Uterus (tissue), 4 donors: Measurements from ENCODE around the gene EIF4EBP3. TPM values are rescaled to one million over a fixed set of nuclear protein-coding genes. Genes with fewer than 3 reads are reported as not detected.

Experiments
- DNase-seq, 2 donors: peaks; one replicate each; pipeline ENCODE4 v3.0.0-alpha.2; 2019 to 2020
- H3K27ac ChIP-seq, 2 donors: fragments of 200-600 bp; sonication (generic); 1 replicate in 1 of 2; 2 replicates in 1 of 2; pipeline ENCODE4 v1.5.1; 2016 to 2018
- H3K27me3 ChIP-seq, 2 donors: fragments of 200-600 bp; sonication (generic); one replicate each; pipeline ENCODE4 v1.5.1; 2018 to 2019; ENCODE audit warnings: control low read depth in 1 of 2
- H3K36me3 ChIP-seq, 2 donors: fragments of 200-600 bp; sonication (generic); one replicate each; pipeline ENCODE4 v1.5.1; 2019; ENCODE audit warnings: control low read depth in 1 of 2
- H3K4me1 ChIP-seq, 2 donors: fragments of 200-600 bp; sonication (generic); one replicate each; pipeline ENCODE4 v1.5.1; 2018 to 2019; ENCODE audit warnings: control low read depth in 1 of 2
- H3K4me3 ChIP-seq, 2 donors: fragments of 200-600 bp; sonication (generic); 1 replicate in 1 of 2; 2 replicates in 1 of 2; pipeline ENCODE4 v1.5.1; 2018 to 2019; ENCODE audit warnings: mild to moderate bottlenecking in 1 of 2
- H3K9me3 ChIP-seq, 2 donors: fragments of 200-600 bp; sonication (generic); one replicate each; pipeline ENCODE4 v1.5.1; 2019; ENCODE audit warnings: control low read depth in 1 of 2
- POLR2A ChIP-seq, 2 donors: fragments of 450-650 bp; IDR thresholded peaks; one replicate each; pipeline ENCODE4 v1.6.1; 2016; ENCODE audit warnings: antibody characterized with exemption in 2 of 2, mild to moderate bottlenecking in 1 of 2, moderate library complexity in 1 of 2
- intact Hi-C: fragments of 100-400 bp; cut with DNase I; formaldehyde crosslinking; loops from one replicate; pipeline ENCODE4 v1.15.1; 2023; ENCODE audit warnings: low total_unique reads
- total RNA-seq, 4 donors: library from RNA; depleted of rRNA in 3 of 4; stranded (reverse); fragments of >200 nt in 3 of 4; gene quantifications; one replicate each; pipeline versions ENCODE4 v1.1.0 to v1.2.4, GENCODE V29; 2014 to 2023
- TF ChIP-seq, protein P1 (sequence below), 4 experiments: fragments of 200-600 bp in 2 of 4; fragments of 450-650 bp in 2 of 4; sonication (generic) in 2 of 4; IDR thresholded peaks; one replicate each; pipeline ENCODE4 v1.5.1; 2016 to 2019; ENCODE audit warnings: antibody characterized with exemption in 4 of 4, mild to moderate bottlenecking in 2 of 4, moderate library complexity in 1 of 4
- donor health status: DM: yes; HTN: yes; CAD: no.

Gene EIF4EBP3
- 1 to 10 TPM in 1 of 4 donors, not detected in 3; 7.8 TPM for total RNA-seq

DNA sequence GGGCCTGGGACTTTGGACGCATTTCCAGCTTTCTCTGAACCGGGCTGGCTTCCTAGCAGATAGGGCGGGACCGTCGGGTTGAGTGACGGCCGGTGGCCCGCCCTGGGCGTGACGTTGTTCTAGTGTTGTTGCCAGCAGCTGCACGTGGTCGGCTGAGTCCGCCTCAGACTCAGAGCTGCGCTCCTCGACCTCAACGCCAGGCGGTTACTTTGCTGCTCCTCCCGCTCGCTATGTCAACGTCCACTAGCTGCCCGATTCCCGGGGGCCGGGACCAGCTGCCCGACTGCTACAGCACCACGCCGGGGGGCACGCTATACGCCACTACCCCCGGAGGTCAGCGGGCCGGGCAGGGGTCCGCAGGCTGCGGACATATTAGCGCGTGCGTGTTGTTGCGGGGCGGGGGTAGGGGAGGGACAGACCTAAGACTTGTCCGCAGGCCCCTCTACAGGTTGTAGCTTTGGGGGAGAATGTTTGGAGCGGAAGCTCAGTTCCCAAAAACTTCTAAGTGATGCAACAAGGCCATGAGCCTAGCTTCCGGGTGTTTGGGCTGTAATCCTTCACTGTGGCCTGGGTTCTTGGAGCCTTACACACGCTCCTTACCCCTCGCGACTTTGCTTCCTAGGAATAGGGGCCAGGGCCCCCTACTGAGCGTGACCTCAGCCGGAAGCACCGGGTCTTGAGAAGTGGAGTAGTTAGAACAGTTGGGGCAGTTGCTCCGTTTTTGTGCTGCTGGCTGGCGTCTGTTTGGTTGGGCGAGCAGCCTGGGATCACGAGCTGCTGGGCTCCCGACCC lies at the start of gene EIF4EBP3:
EIF4EBP3 (plus strand) TSS at position 155 of the 792 bp plus-strand sequence; CDS start at position 231, 76 bp downstream.
- intact Hi-C loops, result no loop called here
- DNase-seq, result peak; percentile 96 to 99
- TF ChIP-seq, protein P1, sequence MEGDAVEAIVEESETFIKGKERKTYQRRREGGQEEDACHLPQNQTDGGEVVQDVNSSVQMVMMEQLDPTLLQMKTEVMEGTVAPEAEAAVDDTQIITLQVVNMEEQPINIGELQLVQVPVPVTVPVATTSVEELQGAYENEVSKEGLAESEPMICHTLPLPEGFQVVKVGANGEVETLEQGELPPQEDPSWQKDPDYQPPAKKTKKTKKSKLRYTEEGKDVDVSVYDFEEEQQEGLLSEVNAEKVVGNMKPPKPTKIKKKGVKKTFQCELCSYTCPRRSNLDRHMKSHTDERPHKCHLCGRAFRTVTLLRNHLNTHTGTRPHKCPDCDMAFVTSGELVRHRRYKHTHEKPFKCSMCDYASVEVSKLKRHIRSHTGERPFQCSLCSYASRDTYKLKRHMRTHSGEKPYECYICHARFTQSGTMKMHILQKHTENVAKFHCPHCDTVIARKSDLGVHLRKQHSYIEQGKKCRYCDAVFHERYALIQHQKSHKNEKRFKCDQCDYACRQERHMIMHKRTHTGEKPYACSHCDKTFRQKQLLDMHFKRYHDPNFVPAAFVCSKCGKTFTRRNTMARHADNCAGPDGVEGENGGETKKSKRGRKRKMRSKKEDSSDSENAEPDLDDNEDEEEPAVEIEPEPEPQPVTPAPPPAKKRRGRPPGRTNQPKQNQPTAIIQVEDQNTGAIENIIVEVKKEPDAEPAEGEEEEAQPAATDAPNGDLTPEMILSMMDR (IDR thresholded peaks at IDR 0.05), result peak; percentile 16 to 86 (median 74)
- peak; percentile 87 to 94 for TF ChIP-seq POLR2A (IDR thresholded peaks at IDR 0.05)
- peak within 1 kb of the TSS; percentile 92 to 93 for H3K27ac ChIP-seq
- H3K27me3 ChIP-seq, result no peaks in the 10 kb centered on the region
- H3K9me3 ChIP-seq, result no peaks in the 10 kb centered on the region
- no peaks in the 10 kb centered on the region for H3K36me3 ChIP-seq
- H3K4me3 ChIP-seq, result peak within 1 kb of the TSS; percentile 43 to 58
- peaks cover 10 to 14% of the 10 kb centered on the region in 2 donors for H3K4me1 ChIP-seq

DNA sequence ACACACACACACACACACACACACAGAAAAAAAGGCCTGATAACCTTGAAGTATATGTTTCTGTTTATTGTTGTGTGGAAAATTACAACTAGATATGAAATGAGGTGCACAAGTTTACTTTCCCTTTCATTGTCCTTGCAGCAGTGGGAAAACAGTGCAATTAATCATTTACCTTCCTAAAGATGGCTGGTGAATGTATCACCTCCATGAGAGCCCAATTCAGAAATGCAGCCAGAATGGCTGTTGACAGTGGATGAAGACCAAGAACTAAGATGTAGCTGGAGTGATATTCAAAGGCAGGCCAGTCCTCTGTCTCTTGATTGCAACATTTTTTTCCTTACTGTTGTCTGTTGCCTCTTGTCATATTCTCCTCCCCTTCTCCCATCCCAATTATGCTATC lies 49.6 kb upstream of the EIF4EBP3 start:
- TF ChIP-seq, protein P1 (IDR thresholded peaks at IDR 0.05), result no peak
- no peak for TF ChIP-seq POLR2A (IDR thresholded peaks at IDR 0.05)
- DNase-seq, result no peak
- intact Hi-C loops, result no loop called here
- no peaks in the 10 kb centered on the region for H3K27me3 ChIP-seq
- no peaks in the 10 kb centered on the region for H3K9me3 ChIP-seq
- H3K4me3 ChIP-seq, result no peak overlapping the region
- H3K4me1 ChIP-seq, result no peaks in the 10 kb centered on the region
- H3K27ac ChIP-seq, result no peak overlapping the region
- no peaks in the 10 kb centered on the region for H3K36me3 ChIP-seq

DNA sequence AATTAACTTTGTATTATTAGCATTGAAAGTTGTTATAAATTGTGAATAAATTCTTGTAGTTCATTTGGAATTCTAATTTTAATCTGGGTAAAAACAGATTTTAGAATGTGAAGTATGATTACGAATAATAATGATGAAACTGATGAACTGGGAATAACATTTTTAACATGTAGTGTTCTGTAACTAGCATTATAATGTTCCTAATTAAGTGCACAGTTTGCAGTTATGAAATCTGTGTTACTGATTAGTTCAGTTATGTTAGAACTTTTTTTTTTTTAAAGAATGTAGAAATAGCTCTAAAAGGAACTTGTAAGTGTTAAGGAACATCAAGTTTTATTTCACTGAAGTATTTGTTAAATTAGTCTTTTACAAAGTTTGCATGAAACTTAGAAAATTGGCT lies 48.9 kb upstream of the EIF4EBP3 start:
- DNase-seq, result no peak
- intact Hi-C loops, result no loop called here
- Histone ChIP-seq H3K27ac (no peak overlapping the region), H3K4me1 (no peaks in the 10 kb centered on the region), H3K27me3 (no peaks in the 10 kb centered on the region), H3K9me3 (no peaks in the 10 kb centered on the region), H3K4me3 (no peak overlapping the region), H3K36me3 (no peaks in the 10 kb centered on the region)
- TF ChIP-seq, protein P1 (IDR thresholded peaks at IDR 0.05), result no peak
- TF ChIP-seq POLR2A (IDR thresholded peaks at IDR 0.05), result no peak

DNA sequence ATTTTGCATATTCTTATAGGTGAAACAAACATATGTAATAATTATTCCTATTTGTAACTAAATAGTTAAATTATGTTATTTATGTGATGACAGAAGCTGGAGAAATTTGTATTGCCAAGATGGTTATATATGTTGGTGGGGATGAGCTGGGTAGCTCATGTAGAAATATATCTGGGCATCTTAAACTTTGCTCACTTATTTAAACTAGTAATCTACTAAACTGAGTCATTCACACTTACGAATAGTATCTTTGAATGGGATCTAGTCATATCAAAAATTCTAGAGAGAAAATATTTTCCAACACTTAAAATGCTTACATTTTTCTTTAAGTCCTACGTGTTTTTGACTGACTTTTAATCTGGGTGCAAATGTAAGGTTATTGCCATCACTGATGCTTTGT lies 44.6 kb upstream of the EIF4EBP3 start:
- Histone ChIP-seq H3K27me3 (no peaks in the 10 kb centered on the region), H3K4me3 (no peak overlapping the region), H3K4me1 (no peaks in the 10 kb centered on the region), H3K36me3 (no peaks in the 10 kb centered on the region), H3K9me3 (no peaks in the 10 kb centered on the region), H3K27ac (no peak overlapping the region)
- TF ChIP-seq POLR2A (IDR thresholded peaks at IDR 0.05), result no peak
- TF ChIP-seq, protein P1 (IDR thresholded peaks at IDR 0.05), result no peak
- intact Hi-C loops, result no loop called here
- DNase-seq, result no peak

DNA sequence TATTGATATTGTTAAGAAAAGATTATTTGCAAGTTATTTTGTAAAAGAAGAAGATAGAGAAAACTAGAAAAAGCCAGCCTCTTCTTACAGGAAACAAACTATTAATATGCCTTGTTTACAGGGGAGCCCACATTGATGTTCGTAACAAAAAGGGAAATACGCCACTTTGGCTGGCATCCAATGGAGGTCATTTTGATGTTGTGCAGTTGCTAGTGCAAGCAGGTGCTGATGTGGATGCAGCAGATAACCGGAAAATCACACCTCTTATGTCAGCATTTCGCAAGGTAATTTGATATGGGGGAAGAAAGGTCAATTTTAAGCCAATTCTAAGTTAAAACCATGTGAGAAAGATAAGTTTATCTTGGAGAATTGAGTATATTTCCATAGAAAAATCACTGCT lies 37.6 kb upstream of the EIF4EBP3 start:
- H3K36me3 ChIP-seq, result no peaks in the 10 kb centered on the region
- no peaks in the 10 kb centered on the region for H3K27me3 ChIP-seq
- no peaks in the 10 kb centered on the region for H3K9me3 ChIP-seq
- no peak for TF ChIP-seq POLR2A (IDR thresholded peaks at IDR 0.05)
- TF ChIP-seq, protein P1 (IDR thresholded peaks at IDR 0.05), result no peak
- H3K27ac ChIP-seq, result no peak overlapping the region
- H3K4me1 ChIP-seq, result no peaks in the 10 kb centered on the region
- no peak overlapping the region for H3K4me3 ChIP-seq
- no peak for DNase-seq
- intact Hi-C loops, result no loop called here
